GM19463 (cell line): ENCODE results near the gene TBX5.

ENCODE experiments used
- ATAC-seq: cut with Tn5 transposase; IDR thresholded peaks from one replicate; pipeline ENCODE4 v1.9.1; 2021; ENCODE audit warnings: mild to moderate bottlenecking, moderate library complexity; ENCODE audit not compliant: unreplicated experiment

TBX5 gene

GRCh38 chr12:114431902-114432301 lies 26.0 kb upstream of the TBX5 start:
- ATAC-seq = no peak

GRCh38 chr12:114430306-114430705 lies 24.4 kb upstream of the TBX5 start:
- ATAC-seq = no peak

GRCh38 chr12:114425031-114425626 lies 19.2 kb upstream of the TBX5 start:
- ATAC-seq = no peak

GRCh38 chr12:114420944-114421335 lies 15.0 kb upstream of the TBX5 start:
- ATAC-seq = no peak

GRCh38 chr12:114420182-114420943 lies 14.4 kb upstream of the TBX5 start:
- no peak for ATAC-seq

GRCh38 chr12:114416028-114416427 lies 10.1 kb upstream of the TBX5 start:
- no peak for ATAC-seq

- ATAC-seq = no peak
Measured at GRCh38 chr12:114415525-114415868, 9.6 kb upstream of the TBX5 start.

GRCh38 chr12:114414866-114415524 lies 9.1 kb upstream of the TBX5 start:
- ATAC-seq = no peak

- ATAC-seq = no peak
Measured at GRCh38 chr12:114414031-114414865, 8.3 kb upstream of the TBX5 start.

GRCh38 chr12:114412825-114413749 lies 7.1 kb upstream of the TBX5 start:
- ATAC-seq = no peak

- ATAC-seq = no peak
Measured at GRCh38 chr12:114412307-114412706, 6.4 kb upstream of the TBX5 start.

GRCh38 chr12:114411071-114411837 lies 5.3 kb upstream of the TBX5 start:
- no peak for ATAC-seq

- ATAC-seq = no peak
Measured at GRCh38 chr12:114409852-114410600, 4.1 kb upstream of the TBX5 start.

GRCh38 chr12:114408886-114409851 lies 3.2 kb upstream of the TBX5 start:
- ATAC-seq = no peak

- no peak for ATAC-seq
Measured at GRCh38 chr12:114408471-114408885, 2.5 kb upstream of the TBX5 start.

- ATAC-seq = no peak
Measured at GRCh38 chr12:114407842-114408411, 2.0 kb upstream of the TBX5 start.
